HepG2 (cell line): ENCODE data around the gene HMGN5. TPM values are rescaled to one million over a fixed set of nuclear protein-coding genes. Genes with fewer than 3 reads are reported as not detected.

Experiments
- ATAC-seq: fragments of 200-7000 bp; cut with Tn5 transposase; 3 replicates; pipeline ENCODE4 v1.9.1; 2020; ENCODE audit warnings: mild to moderate bottlenecking, moderate library complexity
- BruUV-seq: library from RNA; stranded (reverse); fragments of 400-500 nt; replicated peaks from 2 replicates; lab custom pipeline; 2021; lab: Mats Ljungman, UMichigan
- CTCF ChIA-PET: fragments of 300-600 bp; formaldehyde crosslinking; extraction: SDS; loops from one replicate; lab custom pipeline; 2021; ENCODE audit warnings: low total read pairs, inconsistent platforms, low intra/inter-chr PET ratio; lab: Yijun Ruan, JAX
- POLR2A ChIA-PET: fragments of 350-600 bp; sonication (Branson Sonifier 250); formaldehyde crosslinking; loops from one replicate; lab custom pipeline; 2020; ENCODE audit warnings: antibody characterized with exemption, inconsistent platforms; lab: Yijun Ruan, JAX
- DNase-seq: peaks from one replicate; pipeline ENCODE4 v3.0.0-alpha.2; 2015; ENCODE audit warnings: low spot score
- FAIRE-seq: peaks from 3 replicates; lab custom pipeline; 2011; peaks lifted over from hg19 to GRCh38; lab: Jason Lieb, UNC
- H2AFZ ChIP-seq: one replicate; pipeline ENCODE4 v1.6.1; 2011; ENCODE audit warnings: low read length, inconsistent platforms
- H3K27ac ChIP-seq: fragments of 300-600 bp; 3 replicates; pipeline ENCODE4 v1.8.0; 2011; ENCODE audit warnings: mixed run types, mild to moderate bottlenecking, mixed read lengths, low read length, inconsistent platforms; ENCODE audit not compliant: insufficient read depth; ENCODE audit errors: extremely low read length
- H3K27me3 ChIP-seq, 2 experiments: fragments of 200-600 bp in 1 of 2; 2 replicates in 1 of 2; 3 replicates in 1 of 2; pipeline versions ENCODE4 v1.6.0 to v1.8.0; 2011; ENCODE audit warnings: low read length in 2 of 2, mild to moderate bottlenecking in 2 of 2, moderate library complexity in 2 of 2, inconsistent platforms in 1 of 2; ENCODE audit not compliant: insufficient read depth in 2 of 2, control insufficient read depth in 1 of 2
- H3K36me3 ChIP-seq, 2 experiments: fragments of 200-600 bp in 1 of 2; replicated peaks in 1 of 2; 2 replicates in 1 of 2; 3 replicates in 1 of 2; pipeline versions ENCODE4 v1.5.1 to v1.8.0; 2011; ENCODE audit warnings: low read length in 2 of 2, inconsistent platforms in 1 of 2; ENCODE audit not compliant: insufficient read depth in 2 of 2, control insufficient read depth in 1 of 2
- H3K4me1 ChIP-seq: 2 replicates; pipeline ENCODE4 v1.5.1; 2012; ENCODE audit warnings: low read length, inconsistent platforms; ENCODE audit not compliant: insufficient read depth
- H3K4me2 ChIP-seq: 2 replicates; pipeline ENCODE4 v1.6.0; 2011; ENCODE audit warnings: low read depth, low read length, inconsistent platforms
- H3K4me3 ChIP-seq, 3 experiments: fragments of 200-600 bp in 1 of 3; sonication (generic), shearing (Covaris generic) in 1 of 3; replicated peaks in 1 of 3; 2 replicates each; pipeline ENCODE4 v1.5.1; 2011 to 2016; ENCODE audit warnings: low read length in 3 of 3, inconsistent platforms in 2 of 3, low read depth in 2 of 3, mild to moderate bottlenecking in 2 of 3, control low read depth in 1 of 3, mixed read lengths in 1 of 3; ENCODE audit not compliant: insufficient read depth in 1 of 3
- H3K79me2 ChIP-seq: one replicate; pipeline ENCODE4 v1.6.1; 2011; ENCODE audit warnings: low read length, inconsistent platforms; ENCODE audit not compliant: insufficient read depth
- H3K9ac ChIP-seq: 2 replicates; pipeline ENCODE4 v1.6.0; 2011; ENCODE audit warnings: mild to moderate bottlenecking, low read depth, low read length, inconsistent platforms; ENCODE audit not compliant: insufficient read depth
- H3K9me3 ChIP-seq: 2 replicates; pipeline ENCODE4 v1.5.1; 2012; ENCODE audit warnings: mild to moderate bottlenecking, low read length
- H4K20me1 ChIP-seq: 2 replicates; pipeline ENCODE4 v1.6.0; 2011; ENCODE audit warnings: inconsistent platforms, mild to moderate bottlenecking, low read length, moderate library complexity; ENCODE audit not compliant: insufficient read depth
- ELF1 ChIP-seq: sonication (generic); formaldehyde crosslinking; IDR thresholded peaks from 2 replicates; pipeline ENCODE4 v1.4.0; 2020; ENCODE audit warnings: missing genetic modification reagents
- FOXJ3 ChIP-seq: sonication (generic); formaldehyde crosslinking; IDR thresholded peaks from 2 replicates; pipeline ENCODE4 v1.4.0; 2020; ENCODE audit warnings: missing genetic modification reagents, mild to moderate bottlenecking, borderline replicate concordance
- KDM5B ChIP-seq: sonication (generic); formaldehyde crosslinking; IDR thresholded peaks from 2 replicates; pipeline ENCODE4 v1.4.0; 2020; ENCODE audit warnings: missing genetic modification reagents, mild to moderate bottlenecking, borderline replicate concordance
- MZF1 ChIP-seq: sonication (generic); formaldehyde crosslinking; IDR thresholded peaks from 2 replicates; pipeline ENCODE4 v1.8.1; 2023; ENCODE audit warnings: mild to moderate bottlenecking, missing genetic modification reagents, borderline replicate concordance
- NFKBIZ ChIP-seq: IDR thresholded peaks from 2 replicates; pipeline ENCODE4 v1.6.1; 2018; ENCODE audit warnings: missing genetic modification reagents, missing compliant biosample characterization
- NFYB ChIP-seq: sonication (generic); formaldehyde crosslinking; IDR thresholded peaks from 2 replicates; pipeline ENCODE4 v1.4.0; 2020; ENCODE audit warnings: missing genetic modification reagents
- PHF8 ChIP-seq: sonication (generic); formaldehyde crosslinking; IDR thresholded peaks from 2 replicates; pipeline ENCODE4 v1.5.0; 2020; ENCODE audit warnings: missing genetic modification reagents
- REL ChIP-seq: sonication (generic); formaldehyde crosslinking; conservative IDR thresholded peaks from 2 replicates; pipeline ENCODE4 v1.8.0; 2022; ENCODE audit warnings: mild to moderate bottlenecking, missing genetic modification reagents, moderate library complexity
- SP4 ChIP-seq: sonication (generic); formaldehyde crosslinking; IDR thresholded peaks from 2 replicates; pipeline ENCODE4 v1.8.1; 2023; ENCODE audit warnings: mild to moderate bottlenecking, missing genetic modification reagents
- THYN1 ChIP-seq: sonication (generic); formaldehyde crosslinking; IDR thresholded peaks from 2 replicates; pipeline ENCODE4 v1.8.1; 2023; ENCODE audit warnings: low read depth, mild to moderate bottlenecking, moderate library complexity, missing genetic modification reagents, borderline replicate concordance
- ZKSCAN8 ChIP-seq: IDR thresholded peaks from 2 replicates; pipeline ENCODE4 v1.6.1; 2016; ENCODE audit warnings: borderline replicate concordance, missing genetic modification reagents, missing compliant biosample characterization
- ZNF557 ChIP-seq: sonication (generic); formaldehyde crosslinking; IDR thresholded peaks from 2 replicates; pipeline ENCODE4 v1.4.0; 2020; ENCODE audit warnings: missing genetic modification reagents
- ZNF589 ChIP-seq: sonication (generic); formaldehyde crosslinking; conservative IDR thresholded peaks from 2 replicates; pipeline ENCODE4 v1.8.0; 2022; ENCODE audit warnings: mild to moderate bottlenecking, moderate library complexity, missing genetic modification reagents
- ZSCAN9 ChIP-seq: IDR thresholded peaks from 2 replicates; pipeline ENCODE4 v1.6.1; 2016; ENCODE audit warnings: borderline replicate concordance
- WGBS: methylation state at CpG from one replicate; pipeline ENCODE4 v1.1.6; 2017; ENCODE audit warnings: low lambda C conversion rate; 5-methylcytosine and 5-hydroxymethylcytosine counted together
- in situ Hi-C: cut with HindIII; loops from 2 replicates; pipeline ENCODE4 v1.10.0; 2017; ENCODE audit warnings: low pct_unique_long_range_greater_than_20kb; ENCODE audit not compliant: extremely low pct_ligation_motif_present
- intact Hi-C: fragments of 100-400 bp; cut with micrococcal nuclease; formaldehyde crosslinking; loops from one replicate; pipeline ENCODE4 v1.10.0; 2022; ENCODE audit not compliant: unreplicated experiment
- polyA plus RNA-seq, 8 experiments: library from polyadenylated mRNA; depleted of rRNA in 3 of 8; stranded (reverse) in 7 of 8; unstranded in 1 of 8; fragments of >200 nt; fragmentation: Illumina TruSeq in 4 of 8; extraction: Trizol in 4 of 8; gene quantifications; 2 replicates each; pipeline versions ENCODE4 v1.2.1 to v1.2.3, GENCODE V29; 2011 to 2016; ENCODE audit warnings: low read depth in 4 of 8, missing spikeins in 1 of 8, mixed read lengths in 1 of 8; ENCODE audit not compliant: insufficient read depth in 1 of 8
- total RNA-seq, 5 experiments: library from RNA; depleted of rRNA; stranded (reverse); fragments of >200 nt; fragmentation: Illumina TruSeq; extraction: Trizol; gene quantifications; 2 replicates each; pipeline ENCODE4 v1.2.3, GENCODE V29; 2016; ENCODE audit warnings: low read depth in 1 of 5
- TF ChIP-seq, protein P1 (sequence below): IDR thresholded peaks from 2 replicates; pipeline ENCODE4 v1.4.0; 2020; ENCODE audit warnings: mild to moderate bottlenecking, missing genetic modification reagents
- TF ChIP-seq, protein P2 (sequence below): sonication (generic); formaldehyde crosslinking; IDR thresholded peaks from 2 replicates; pipeline ENCODE4 v1.4.0; 2020; ENCODE audit warnings: mild to moderate bottlenecking, missing genetic modification reagents

The HMGN5 gene
- total and polyA plus RNA-seq, 2 of the 13 experiments (the other 11 are each of a cell fraction or from before 2014, with no cell fraction given), result 0.24 to 0.44 TPM

DNA sequence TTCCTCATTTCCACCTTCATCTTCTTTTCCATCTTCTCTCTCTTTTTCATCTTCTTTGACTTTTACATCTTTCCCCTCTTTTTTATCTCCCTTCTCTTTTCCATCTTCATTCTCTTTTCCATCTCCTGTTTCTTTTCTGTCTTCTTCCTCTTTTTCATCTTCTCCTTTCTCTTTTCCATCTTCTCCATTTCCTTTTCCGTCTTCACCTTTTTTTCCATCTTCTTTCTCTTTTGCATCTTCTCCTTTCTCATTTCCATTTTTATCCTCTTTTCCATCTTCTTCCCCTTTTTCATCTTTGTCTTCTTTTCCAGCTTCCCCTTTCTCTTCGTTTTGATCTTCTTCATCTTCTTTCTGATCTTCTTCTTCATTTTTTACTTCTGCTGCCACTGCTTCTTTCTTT, 87.0 kb downstream of the HMGN5 start:
- BruUV-seq, result no TSS peak
- ATAC-seq, result no peak
- no peaks in the 10 kb centered on the region for H3K9me3 ChIP-seq
- POLR2A ChIA-PET, result no interaction called here
- H3K9ac ChIP-seq, result no peak overlapping the region
- no peaks in the 10 kb centered on the region for H3K36me3 ChIP-seq
- H3K79me2 ChIP-seq, result no peaks in the 10 kb centered on the region
- no peak for DNase-seq
- 4% methylated on average over 2 of the region's 2 CpGs for WGBS
- H4K20me1 ChIP-seq, result no peaks in the 10 kb centered on the region
- CTCF ChIA-PET, result no interaction called here
- H2AFZ ChIP-seq, result no peak overlapping the region
- no peak for TF ChIP-seq ZSCAN9 (CRISPR knock-in tag)
- TF ChIP-seq, protein P1, sequence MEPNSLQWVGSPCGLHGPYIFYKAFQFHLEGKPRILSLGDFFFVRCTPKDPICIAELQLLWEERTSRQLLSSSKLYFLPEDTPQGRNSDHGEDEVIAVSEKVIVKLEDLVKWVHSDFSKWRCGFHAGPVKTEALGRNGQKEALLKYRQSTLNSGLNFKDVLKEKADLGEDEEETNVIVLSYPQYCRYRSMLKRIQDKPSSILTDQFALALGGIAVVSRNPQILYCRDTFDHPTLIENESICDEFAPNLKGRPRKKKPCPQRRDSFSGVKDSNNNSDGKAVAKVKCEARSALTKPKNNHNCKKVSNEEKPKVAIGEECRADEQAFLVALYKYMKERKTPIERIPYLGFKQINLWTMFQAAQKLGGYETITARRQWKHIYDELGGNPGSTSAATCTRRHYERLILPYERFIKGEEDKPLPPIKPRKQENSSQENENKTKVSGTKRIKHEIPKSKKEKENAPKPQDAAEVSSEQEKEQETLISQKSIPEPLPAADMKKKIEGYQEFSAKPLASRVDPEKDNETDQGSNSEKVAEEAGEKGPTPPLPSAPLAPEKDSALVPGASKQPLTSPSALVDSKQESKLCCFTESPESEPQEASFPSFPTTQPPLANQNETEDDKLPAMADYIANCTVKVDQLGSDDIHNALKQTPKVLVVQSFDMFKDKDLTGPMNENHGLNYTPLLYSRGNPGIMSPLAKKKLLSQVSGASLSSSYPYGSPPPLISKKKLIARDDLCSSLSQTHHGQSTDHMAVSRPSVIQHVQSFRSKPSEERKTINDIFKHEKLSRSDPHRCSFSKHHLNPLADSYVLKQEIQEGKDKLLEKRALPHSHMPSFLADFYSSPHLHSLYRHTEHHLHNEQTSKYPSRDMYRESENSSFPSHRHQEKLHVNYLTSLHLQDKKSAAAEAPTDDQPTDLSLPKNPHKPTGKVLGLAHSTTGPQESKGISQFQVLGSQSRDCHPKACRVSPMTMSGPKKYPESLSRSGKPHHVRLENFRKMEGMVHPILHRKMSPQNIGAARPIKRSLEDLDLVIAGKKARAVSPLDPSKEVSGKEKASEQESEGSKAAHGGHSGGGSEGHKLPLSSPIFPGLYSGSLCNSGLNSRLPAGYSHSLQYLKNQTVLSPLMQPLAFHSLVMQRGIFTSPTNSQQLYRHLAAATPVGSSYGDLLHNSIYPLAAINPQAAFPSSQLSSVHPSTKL (CRISPR knock-in tag), result no peak
- TF ChIP-seq ELF1 (CRISPR knock-in tag), result no peak
- TF ChIP-seq ZNF589, result no peak
- TF ChIP-seq REL, result no peak
- no peak for TF ChIP-seq NFYB (CRISPR knock-in tag)
- TF ChIP-seq NFKBIZ (CRISPR knock-in tag), result no peak
- no peak for TF ChIP-seq SP4 (CRISPR knock-in tag)
- no peak for TF ChIP-seq MZF1 (CRISPR knock-in tag)
- no peak for TF ChIP-seq KDM5B (CRISPR knock-in tag)
- TF ChIP-seq THYN1, result no peak
- no peak for TF ChIP-seq FOXJ3 (CRISPR knock-in tag)
- no peak for TF ChIP-seq ZKSCAN8 (CRISPR knock-in tag)
- no peak for TF ChIP-seq PHF8 (CRISPR knock-in tag)
- no peak for TF ChIP-seq ZNF557 (CRISPR knock-in tag)
- TF ChIP-seq, protein P2, sequence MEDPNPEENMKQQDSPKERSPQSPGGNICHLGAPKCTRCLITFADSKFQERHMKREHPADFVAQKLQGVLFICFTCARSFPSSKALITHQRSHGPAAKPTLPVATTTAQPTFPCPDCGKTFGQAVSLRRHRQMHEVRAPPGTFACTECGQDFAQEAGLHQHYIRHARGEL (CRISPR knock-in tag), result no peak
- H3K4me2 ChIP-seq, result no peak overlapping the region
- H3K27me3 ChIP-seq, result no peaks in the 10 kb centered on the region
- no peaks in the 10 kb centered on the region for H3K4me1 ChIP-seq
- intact Hi-C loops (no loop called here), in situ Hi-C loops (no loop called here)
- no peak overlapping the region for H3K4me3 ChIP-seq
- no peak for FAIRE-seq
- H3K27ac ChIP-seq, result no peak overlapping the region
